Left renal pelvis (tissue), 4 donors: Measurements from ENCODE around the gene DPM3. TPM values are rescaled to one million over a fixed set of nuclear protein-coding genes. Genes with fewer than 3 reads are reported as not detected.
"Not testable (repeated sequence)": the region's sequence is repeated elsewhere in the genome, so short reads cannot be mapped to it uniquely, and the experiment has no call there.

Experiments used
- DNase-seq, 4 donors: peaks; one replicate each; pipeline ENCODE4 v3.0.0-alpha.2; 2013; ENCODE audit warnings: low read depth in 4 of 4, low spot score in 3 of 4
- polyA plus RNA-seq, 4 donors: library from polyadenylated mRNA; unstranded; fragments of 120-200 nt; gene quantifications; one replicate each; pipeline ENCODE4 v1.2.1, GENCODE V29; 2013; ENCODE audit not compliant: insufficient read length in 4 of 4

The DPM3 gene
- polyA plus RNA-seq, 4 donors = 29.4 to 49.8 (median 31.4) TPM

- DNase-seq = no peak
Observed at GRCh38 chr1:155127105-155127966, 13.0 kb downstream of the DPM3 start, which contains the start of gene EFNA1. EFNA1 (plus strand) TSS chr1:155127876; CDS start chr1:155127978, 102 bp downstream.

- DNase-seq = no peak
Observed at GRCh38 chr1:155126556-155127104, 13.7 kb downstream of the DPM3 start.

GRCh38 chr1:155125946-155126555 lies 14.3 kb downstream of the DPM3 start:
- DNase-seq = no peak

GRCh38 chr1:155125511-155125945 lies 14.8 kb downstream of the DPM3 start:
- no peak for DNase-seq

- DNase-seq = no peak
Observed at GRCh38 chr1:155124503-155125463, 15.5 kb downstream of the DPM3 start.

GRCh38 chr1:155123801-155124200 lies 16.5 kb downstream of the DPM3 start:
- DNase-seq = no peak

GRCh38 chr1:155122308-155122707 lies 18.0 kb downstream of the DPM3 start:
- no peak for DNase-seq

- no peak for DNase-seq
Observed at GRCh38 chr1:155121249-155121648, 19.1 kb downstream of the DPM3 start.

GRCh38 chr1:155120253-155120652 lies 20.1 kb downstream of the DPM3 start:
- DNase-seq = no peak

GRCh38 chr1:155118090-155118489 lies 22.2 kb downstream of the DPM3 start:
- not testable (repeated sequence) for DNase-seq

GRCh38 chr1:155117610-155118009 lies 22.7 kb downstream of the DPM3 start:
- no peak for DNase-seq

GRCh38 chr1:155116113-155116764 lies 24.1 kb downstream of the DPM3 start:
- no peak for DNase-seq

GRCh38 chr1:155113450-155113980 lies 26.8 kb downstream of the DPM3 start:
- DNase-seq = no peak

GRCh38 chr1:155110826-155111225 lies 29.5 kb downstream of the DPM3 start:
- DNase-seq = no peak

- DNase-seq = no peak
Observed at GRCh38 chr1:155110381-155110780, 29.9 kb downstream of the DPM3 start.

- no peak for DNase-seq
Observed at GRCh38 chr1:155108296-155108695, 32.0 kb downstream of the DPM3 start.

- DNase-seq = no peak
Observed at GRCh38 chr1:155107309-155108264, 32.7 kb downstream of the DPM3 start.

- no peak for DNase-seq
Observed at GRCh38 chr1:155106862-155107261, 33.5 kb downstream of the DPM3 start.

GRCh38 chr1:155105604-155106011 lies 34.7 kb downstream of the DPM3 start:
- DNase-seq = no peak
